H9 (cell line): ENCODE data around the gene PLXNA1. TPM values are rescaled to one million over a fixed set of nuclear protein-coding genes. Genes with fewer than 3 reads are reported as not detected.

Experiments used
- DNase-seq: peaks from one replicate; pipeline ENCODE4 v3.0.0-alpha.2; 2017
- H2AFZ ChIP-seq: one replicate; pipeline ENCODE4 v1.6.1; 2013; ENCODE audit warnings: mild to moderate bottlenecking, low read length, control low read depth, moderate library complexity
- H2AK5ac ChIP-seq: 2 replicates; pipeline ENCODE4 v1.6.1; 2013; ENCODE audit warnings: low read length, control low read depth, mixed read lengths; ENCODE audit not compliant: insufficient read length
- H2BK120ac ChIP-seq: one replicate; pipeline ENCODE4 v1.6.1; 2013; ENCODE audit warnings: low read depth, mild to moderate bottlenecking, low read length, control low read depth, inconsistent platforms; ENCODE audit not compliant: poor library complexity, severe bottlenecking
- H2BK12ac ChIP-seq: 2 replicates; pipeline ENCODE4 v1.6.1; 2013; ENCODE audit warnings: low read length, control low read depth, mixed read lengths, low read depth; ENCODE audit not compliant: insufficient read length
- H2BK15ac ChIP-seq: 2 replicates; pipeline ENCODE4 v1.6.1; 2013; ENCODE audit warnings: low read depth, low read length, control low read depth
- H2BK20ac ChIP-seq: one replicate; pipeline ENCODE4 v1.6.1; 2013; ENCODE audit warnings: low read depth, mild to moderate bottlenecking, low read length, control low read depth, inconsistent platforms; ENCODE audit not compliant: poor library complexity, severe bottlenecking
- H2BK5ac ChIP-seq: 2 replicates; pipeline ENCODE4 v1.6.1; 2013; ENCODE audit warnings: low read length, control low read depth, mixed read lengths; ENCODE audit not compliant: insufficient read length
- H3K14ac ChIP-seq: 2 replicates; pipeline ENCODE4 v1.6.1; 2013; ENCODE audit warnings: low read length, control low read depth; ENCODE audit not compliant: insufficient read depth
- H3K18ac ChIP-seq: 2 replicates; pipeline ENCODE4 v1.6.1; 2013; ENCODE audit warnings: low read depth, mild to moderate bottlenecking, mixed read lengths, low read length, control low read depth; ENCODE audit not compliant: insufficient read length
- H3K23ac ChIP-seq: 2 replicates; pipeline ENCODE4 v1.6.1; 2013; ENCODE audit warnings: low read length, control low read depth, mixed read lengths, low read depth; ENCODE audit not compliant: insufficient read length
- H3K23me2 ChIP-seq: 2 replicates; pipeline ENCODE4 v1.6.1; 2013; ENCODE audit warnings: low read depth, mild to moderate bottlenecking, mixed read lengths, low read length, control low read depth; ENCODE audit not compliant: insufficient read length, poor library complexity, severe bottlenecking
- H3K27ac ChIP-seq: 2 replicates; pipeline ENCODE4 v1.5.1; 2013; ENCODE audit warnings: low read length, control low read depth, mixed read lengths, low read depth; ENCODE audit not compliant: insufficient read length
- H3K27me3 ChIP-seq: 2 replicates; pipeline ENCODE4 v1.6.1; 2013; ENCODE audit warnings: low read length, control low read depth, inconsistent platforms; ENCODE audit not compliant: insufficient read depth
- H3K4ac ChIP-seq: 2 replicates; pipeline ENCODE4 v1.6.1; 2013; ENCODE audit warnings: low read depth, mild to moderate bottlenecking, control low read depth, inconsistent platforms, low read length, moderate library complexity
- H3K4me1 ChIP-seq: 2 replicates; pipeline ENCODE4 v1.6.1; 2013; ENCODE audit warnings: low read length, control low read depth, inconsistent platforms; ENCODE audit not compliant: insufficient read depth
- H3K4me2 ChIP-seq: 2 replicates; pipeline ENCODE4 v1.6.1; 2013; ENCODE audit warnings: low read length, control low read depth, mixed read lengths; ENCODE audit not compliant: insufficient read length, insufficient read depth
- H3K56ac ChIP-seq: 2 replicates; pipeline ENCODE4 v1.6.1; 2013; ENCODE audit warnings: low read depth, mild to moderate bottlenecking, mixed read lengths, low read length, control low read depth; ENCODE audit not compliant: insufficient read length
- H3K79me1 ChIP-seq: 2 replicates; pipeline ENCODE4 v1.6.1; 2013; ENCODE audit warnings: low read depth, mild to moderate bottlenecking, moderate library complexity, low read length, control low read depth, inconsistent platforms; ENCODE audit not compliant: insufficient read depth, poor library complexity, severe bottlenecking
- H3K79me2 ChIP-seq: 2 replicates; pipeline ENCODE4 v1.6.1; 2013; ENCODE audit warnings: low read length, control low read depth, inconsistent platforms; ENCODE audit not compliant: insufficient read depth
- H3K9ac ChIP-seq: 2 replicates; pipeline ENCODE4 v1.6.1; 2013; ENCODE audit warnings: low read length, control low read depth, mixed read lengths; ENCODE audit not compliant: insufficient read length; ENCODE audit errors: extremely low read depth
- H3K9me3 ChIP-seq: one replicate; pipeline ENCODE4 v1.6.1; 2013; ENCODE audit warnings: low read depth, low read length, inconsistent platforms; ENCODE audit not compliant: control insufficient read depth
- H3T11ph ChIP-seq: one replicate; pipeline ENCODE4 v1.6.1; 2013; ENCODE audit warnings: mild to moderate bottlenecking, low read length, control low read depth, inconsistent platforms
- H4K20me1 ChIP-seq: one replicate; pipeline ENCODE4 v1.6.1; 2013; ENCODE audit not compliant: control insufficient read depth, insufficient read length, insufficient read depth
- H4K5ac ChIP-seq: 2 replicates; pipeline ENCODE4 v1.6.1; 2013; ENCODE audit warnings: low read depth, mild to moderate bottlenecking, mixed read lengths, low read length, control low read depth; ENCODE audit not compliant: insufficient read length
- H4K8ac ChIP-seq: replicated peaks from 2 replicates; pipeline ENCODE4 v1.6.1; 2013; ENCODE audit warnings: low read length, control low read depth, mixed read lengths, low read depth; ENCODE audit not compliant: insufficient read length
- H4K91ac ChIP-seq: 2 replicates; pipeline ENCODE4 v1.6.1; 2013; ENCODE audit warnings: low read depth, mild to moderate bottlenecking, moderate library complexity, mixed read lengths, low read length, control low read depth; ENCODE audit not compliant: insufficient read length
- H3K27ac Mint-ChIP-seq, 3 experiments: 2 replicates in 2 of 3; 3 replicates in 1 of 3; pipeline ENCODE4 v1.8.0; 2020 to 2021; ENCODE audit warnings: mixed read lengths in 3 of 3, mild to moderate bottlenecking in 1 of 3, moderate library complexity in 1 of 3
- H3K27me3 Mint-ChIP-seq: 2 replicates; pipeline ENCODE4 v1.8.0; 2021; ENCODE audit warnings: low read depth, mild to moderate bottlenecking, moderate library complexity, mixed read lengths
- H3K36me3 Mint-ChIP-seq, 3 experiments: 2 replicates in 2 of 3; 3 replicates in 1 of 3; pipeline ENCODE4 v1.8.0; 2020 to 2021; ENCODE audit warnings: low read depth in 3 of 3, mixed read lengths in 3 of 3; ENCODE audit not compliant: insufficient read depth in 1 of 3
- H3K4me1 Mint-ChIP-seq, 2 experiments: 2 replicates each; pipeline ENCODE4 v1.8.0; 2020; ENCODE audit warnings: mixed read lengths in 2 of 2
- H3K4me3 Mint-ChIP-seq, 2 experiments: 2 replicates in 1 of 2; 3 replicates in 1 of 2; pipeline ENCODE4 v1.8.0; 2020 to 2021; ENCODE audit warnings: mild to moderate bottlenecking in 2 of 2, mixed read lengths in 2 of 2, moderate library complexity in 1 of 2
- H3K9me3 Mint-ChIP-seq, 2 experiments: 2 replicates in 1 of 2; 3 replicates in 1 of 2; pipeline ENCODE4 v1.8.0; 2020; ENCODE audit warnings: mild to moderate bottlenecking in 2 of 2, mixed read lengths in 2 of 2, moderate library complexity in 1 of 2
- WGBS: extraction: QIAGEN DNeasy Blood & Tissue Kit; methylation state at CpG from one replicate; pipeline ENCODE4 v1.1.7; 2013; ENCODE audit warnings: missing lambda C conversion rate, low lambda C conversion rate, mixed read lengths; ENCODE audit not compliant: insufficient read length; ENCODE audit errors: extremely low coverage; 5-methylcytosine and 5-hydroxymethylcytosine counted together
- total RNA-seq: library from RNA; stranded (reverse); gene quantifications from 2 replicates; pipeline ENCODE4 v1.2.1, GENCODE V29; 2021
- TF ChIP-seq, protein P1 (sequence below): fragments of 200-600 bp; sonication (generic); conservative IDR thresholded peaks from 3 replicates; pipeline ENCODE4 v1.8.0; 2021; ENCODE audit warnings: antibody characterized with exemption, mild to moderate bottlenecking

Gene PLXNA1
- total RNA-seq, 1 experiment from 2014 or later, result 42.1 TPM

DNA sequence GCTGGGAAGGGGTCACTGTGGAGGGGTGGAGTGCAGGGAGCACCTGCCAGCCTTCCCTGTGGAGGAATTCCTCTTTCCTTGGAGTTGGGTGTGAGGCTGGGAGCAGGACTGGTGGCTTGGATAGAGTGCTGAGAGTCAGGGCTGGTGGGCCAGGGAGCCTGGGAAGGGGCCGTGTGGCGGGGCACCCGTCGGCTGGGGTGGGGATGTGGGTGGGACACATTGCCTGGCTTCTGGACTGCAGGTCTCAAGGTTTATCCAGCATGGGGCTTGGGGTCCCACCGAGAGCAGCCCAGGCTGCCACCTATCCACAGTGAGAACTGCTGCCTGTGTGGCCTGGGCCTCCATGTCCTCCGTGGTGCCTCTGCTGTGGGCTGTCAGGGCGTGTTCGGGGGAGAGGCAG is 4.7 kb downstream of the PLXNA1 start:
- Histone ChIP-seq H2BK5ac (no peak overlapping the region), H2AK5ac (no peak overlapping the region), H3K56ac (no peak overlapping the region), H3K4me1 (no peaks in the 10 kb centered on the region), H4K91ac (no peak overlapping the region), H3K14ac (no peak overlapping the region), H3K27me3 (no peaks in the 10 kb centered on the region), H3K23ac (no peak overlapping the region), H3K18ac (no peak overlapping the region), H3K79me2 (peaks cover 6% of the 10 kb centered on the region; the same call in 1 of the 2 replicates), H2BK15ac (no peak overlapping the region), H2BK120ac (no peak overlapping the region), H3T11ph (no peak overlapping the region), H3K23me2 (no peaks in the 10 kb centered on the region), H3K9me3 (no peaks in the 10 kb centered on the region), H3K4me2 (no peak overlapping the region), H4K20me1 (no peaks in the 10 kb centered on the region), H2AFZ (no peak overlapping the region), H4K8ac (no peak overlapping the region), H3K27ac (no peak overlapping the region), H2BK12ac (no peak overlapping the region), H3K79me1 (no peaks in the 10 kb centered on the region), H4K5ac (no peak overlapping the region), H3K9ac (no peak overlapping the region), H2BK20ac (no peak overlapping the region), H3K4ac (no peak overlapping the region)
- Mint-ChIP-seq H3K27me3 (no peaks in the 10 kb centered on the region), H3K4me1 (peaks cover 5 to 24% of the 10 kb centered on the region in 2 experiments), H3K36me3 (peaks cover 4 to 15% (median 13%) of the 10 kb centered on the region in 3 experiments; a peak in 6 of 7 replicates), H3K9me3 (no peaks in the 10 kb centered on the region), H3K4me3 (no peak overlapping the region), H3K27ac (peak overlapping the region in 1 of 3 experiments; percentile 66; a peak in 4 of 7 replicates)
- TF ChIP-seq, protein P1, sequence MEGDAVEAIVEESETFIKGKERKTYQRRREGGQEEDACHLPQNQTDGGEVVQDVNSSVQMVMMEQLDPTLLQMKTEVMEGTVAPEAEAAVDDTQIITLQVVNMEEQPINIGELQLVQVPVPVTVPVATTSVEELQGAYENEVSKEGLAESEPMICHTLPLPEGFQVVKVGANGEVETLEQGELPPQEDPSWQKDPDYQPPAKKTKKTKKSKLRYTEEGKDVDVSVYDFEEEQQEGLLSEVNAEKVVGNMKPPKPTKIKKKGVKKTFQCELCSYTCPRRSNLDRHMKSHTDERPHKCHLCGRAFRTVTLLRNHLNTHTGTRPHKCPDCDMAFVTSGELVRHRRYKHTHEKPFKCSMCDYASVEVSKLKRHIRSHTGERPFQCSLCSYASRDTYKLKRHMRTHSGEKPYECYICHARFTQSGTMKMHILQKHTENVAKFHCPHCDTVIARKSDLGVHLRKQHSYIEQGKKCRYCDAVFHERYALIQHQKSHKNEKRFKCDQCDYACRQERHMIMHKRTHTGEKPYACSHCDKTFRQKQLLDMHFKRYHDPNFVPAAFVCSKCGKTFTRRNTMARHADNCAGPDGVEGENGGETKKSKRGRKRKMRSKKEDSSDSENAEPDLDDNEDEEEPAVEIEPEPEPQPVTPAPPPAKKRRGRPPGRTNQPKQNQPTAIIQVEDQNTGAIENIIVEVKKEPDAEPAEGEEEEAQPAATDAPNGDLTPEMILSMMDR, result no peak
- no peak for DNase-seq
- WGBS, result no CpG with 5 or more reads among the region's 8 CpGs
